OCI-LY7 (cell line): ENCODE measurements around the gene CLDN1.

Experiments used
- EZH2phosphoT487 ChIP-seq: fragments of 200-600 bp; sonication (generic); IDR thresholded peaks from 2 replicates; pipeline ENCODE4 v1.6.1; 2018; ENCODE audit warnings: low read depth, borderline replicate concordance, mild to moderate bottlenecking, mixed run types, antibody characterized with exemption, low read length, moderate library complexity, mixed read lengths
- TF ChIP-seq, protein P1 (sequence below): fragments of 200-600 bp; sonication (generic); conservative IDR thresholded peaks from 2 replicates; pipeline ENCODE4 v1.5.1; 2014; ENCODE audit warnings: mild to moderate bottlenecking, antibody characterized with exemption, low read length, moderate library complexity, mixed read lengths

DNA sequence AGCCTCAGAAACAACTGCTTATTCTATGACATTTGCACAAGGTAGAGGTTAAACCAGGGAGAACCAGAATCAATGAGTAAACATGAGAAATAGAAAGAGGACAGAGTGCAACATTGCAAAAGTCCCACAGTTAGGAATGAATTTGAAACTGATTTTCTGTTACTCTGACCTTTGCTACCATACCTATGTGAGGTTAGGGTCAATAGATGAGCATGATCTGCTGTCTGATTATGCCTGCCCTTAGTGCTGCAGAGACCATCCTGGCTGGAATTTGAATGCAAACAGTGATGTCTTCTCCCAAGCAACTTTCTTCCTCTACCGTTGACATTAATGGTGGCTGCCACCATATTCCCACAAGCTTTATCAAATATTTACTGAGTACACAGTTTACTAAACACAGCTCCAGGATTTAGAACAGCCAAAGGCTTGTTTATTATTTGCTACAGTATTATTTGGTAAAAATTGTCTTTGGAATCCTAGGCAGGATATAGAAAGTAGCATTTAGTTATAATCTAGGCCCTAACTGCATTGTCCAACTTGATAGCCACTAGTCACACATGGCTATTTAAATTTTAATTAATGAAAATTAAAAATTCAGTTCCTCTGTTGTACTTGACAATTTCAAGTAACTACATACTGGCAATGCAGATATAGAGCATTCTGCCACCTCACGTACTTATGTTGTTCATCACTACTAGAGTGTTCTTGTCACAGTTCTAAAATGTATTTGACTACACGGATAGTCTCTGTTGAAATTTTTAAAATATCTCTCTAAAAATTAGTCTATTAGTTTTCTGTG is 8.9 kb upstream of the CLDN1 start:
- TF ChIP-seq EZH2phosphoT487 = no peak
- TF ChIP-seq, protein P1, sequence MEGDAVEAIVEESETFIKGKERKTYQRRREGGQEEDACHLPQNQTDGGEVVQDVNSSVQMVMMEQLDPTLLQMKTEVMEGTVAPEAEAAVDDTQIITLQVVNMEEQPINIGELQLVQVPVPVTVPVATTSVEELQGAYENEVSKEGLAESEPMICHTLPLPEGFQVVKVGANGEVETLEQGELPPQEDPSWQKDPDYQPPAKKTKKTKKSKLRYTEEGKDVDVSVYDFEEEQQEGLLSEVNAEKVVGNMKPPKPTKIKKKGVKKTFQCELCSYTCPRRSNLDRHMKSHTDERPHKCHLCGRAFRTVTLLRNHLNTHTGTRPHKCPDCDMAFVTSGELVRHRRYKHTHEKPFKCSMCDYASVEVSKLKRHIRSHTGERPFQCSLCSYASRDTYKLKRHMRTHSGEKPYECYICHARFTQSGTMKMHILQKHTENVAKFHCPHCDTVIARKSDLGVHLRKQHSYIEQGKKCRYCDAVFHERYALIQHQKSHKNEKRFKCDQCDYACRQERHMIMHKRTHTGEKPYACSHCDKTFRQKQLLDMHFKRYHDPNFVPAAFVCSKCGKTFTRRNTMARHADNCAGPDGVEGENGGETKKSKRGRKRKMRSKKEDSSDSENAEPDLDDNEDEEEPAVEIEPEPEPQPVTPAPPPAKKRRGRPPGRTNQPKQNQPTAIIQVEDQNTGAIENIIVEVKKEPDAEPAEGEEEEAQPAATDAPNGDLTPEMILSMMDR = no peak
